Endothelial cell of umbilical vein (primary cell): ENCODE data around the gene SPTSSA.

ENCODE experiments used
- EZH2 ChIP-seq: IDR thresholded peaks from 2 replicates; pipeline ENCODE4 v1.6.1; 2012; ENCODE audit warnings: borderline replicate concordance, low read depth, mild to moderate bottlenecking, moderate library complexity, low read length, inconsistent platforms; ENCODE audit not compliant: severe bottlenecking
- FOS ChIP-seq: IDR thresholded peaks from 2 replicates; pipeline ENCODE4 v1.6.1; 2011; ENCODE audit warnings: mild to moderate bottlenecking, low read length, moderate library complexity, borderline replicate concordance; ENCODE audit not compliant: insufficient read depth
- POLR2A ChIP-seq: IDR thresholded peaks from 2 replicates; pipeline ENCODE4 v1.6.1; 2012; ENCODE audit warnings: low read depth, mild to moderate bottlenecking, control low read depth, low read length
- POLR2AphosphoS5 ChIP-seq: IDR thresholded peaks from 2 replicates; pipeline ENCODE4 v1.6.1; 2012; ENCODE audit warnings: low read depth, mild to moderate bottlenecking, control low read depth, low read length, moderate library complexity; ENCODE audit not compliant: insufficient read depth
- TF ChIP-seq, protein P1 (sequence below), 2 donors: IDR thresholded peaks; 1 replicate in 1 of 2; 2 replicates in 1 of 2; pipeline ENCODE4 v1.5.1; 2011; ENCODE audit warnings: low read length in 2 of 2, mild to moderate bottlenecking in 2 of 2, moderate library complexity in 2 of 2, control low read depth in 1 of 2, inconsistent platforms in 1 of 2, low read depth in 1 of 2; ENCODE audit not compliant: insufficient read depth in 1 of 2; ENCODE audit errors: extremely low read depth in 1 of 2

- no peak for TF ChIP-seq EZH2
- TF ChIP-seq, protein P1, sequence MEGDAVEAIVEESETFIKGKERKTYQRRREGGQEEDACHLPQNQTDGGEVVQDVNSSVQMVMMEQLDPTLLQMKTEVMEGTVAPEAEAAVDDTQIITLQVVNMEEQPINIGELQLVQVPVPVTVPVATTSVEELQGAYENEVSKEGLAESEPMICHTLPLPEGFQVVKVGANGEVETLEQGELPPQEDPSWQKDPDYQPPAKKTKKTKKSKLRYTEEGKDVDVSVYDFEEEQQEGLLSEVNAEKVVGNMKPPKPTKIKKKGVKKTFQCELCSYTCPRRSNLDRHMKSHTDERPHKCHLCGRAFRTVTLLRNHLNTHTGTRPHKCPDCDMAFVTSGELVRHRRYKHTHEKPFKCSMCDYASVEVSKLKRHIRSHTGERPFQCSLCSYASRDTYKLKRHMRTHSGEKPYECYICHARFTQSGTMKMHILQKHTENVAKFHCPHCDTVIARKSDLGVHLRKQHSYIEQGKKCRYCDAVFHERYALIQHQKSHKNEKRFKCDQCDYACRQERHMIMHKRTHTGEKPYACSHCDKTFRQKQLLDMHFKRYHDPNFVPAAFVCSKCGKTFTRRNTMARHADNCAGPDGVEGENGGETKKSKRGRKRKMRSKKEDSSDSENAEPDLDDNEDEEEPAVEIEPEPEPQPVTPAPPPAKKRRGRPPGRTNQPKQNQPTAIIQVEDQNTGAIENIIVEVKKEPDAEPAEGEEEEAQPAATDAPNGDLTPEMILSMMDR (IDR thresholded peaks at IDR 0.05; ENCODE audit: extremely low read depth in 1 of 2, insufficient read depth in 1 of 2, low read depth in 1 of 2, low read length in 2 of 2), result no peak
- TF ChIP-seq POLR2AphosphoS5, result no peak
- TF ChIP-seq FOS, result no peak
- TF ChIP-seq POLR2A, result no peak
These were observed 507 bp downstream of the SPTSSA start for GRCh38 chr14:34461334-34462131.
